PC-9 (cell line): ENCODE data around the gene GALNT9.

Experiments used
- CTCF ChIP-seq: fragments of 200-600 bp; sonication (generic); conservative IDR thresholded peaks from 2 replicates; pipeline ENCODE4 v1.6.1; 2017; ENCODE audit warnings: mixed run types, antibody characterized with exemption, mild to moderate bottlenecking, moderate library complexity
- EZH2 ChIP-seq: fragments of 200-600 bp; sonication (generic); IDR thresholded peaks from 2 replicates; pipeline ENCODE4 v1.8.0; 2017; ENCODE audit warnings: antibody characterized with exemption, low read depth

GRCh38 chr12:132245521-132246101, 83.8 kb downstream of the GALNT9 start:
- TF ChIP-seq CTCF (no peak), EZH2 (no peak)
